OCI-LY1 (cell line): ENCODE measurements around the gene FOXD3.

Experiments
- H2AFZ ChIP-seq: fragments of 200-600 bp; sonication (generic), shearing (Covaris generic); 2 replicates; pipeline ENCODE4 v1.6.0; 2014; ENCODE audit warnings: antibody characterized with exemption, mild to moderate bottlenecking, low read length
- H3F3A ChIP-seq: fragments of 200-600 bp; sonication (generic), shearing (Covaris generic); 2 replicates; pipeline ENCODE4 v1.6.0; 2014; ENCODE audit warnings: mild to moderate bottlenecking, antibody characterized with exemption, low read length, moderate library complexity; ENCODE audit not compliant: insufficient read depth
- H3K27ac ChIP-seq: fragments of 200-600 bp; sonication (generic); 2 replicates; pipeline ENCODE4 v1.5.1; 2014; ENCODE audit warnings: low read length, mixed run types, mild to moderate bottlenecking, low read depth; ENCODE audit not compliant: poor library complexity, severe bottlenecking
- H3K27me3 ChIP-seq: fragments of 200-600 bp; sonication (generic); 2 replicates; pipeline ENCODE4 v1.6.0; 2014; ENCODE audit warnings: antibody characterized with exemption, mild to moderate bottlenecking, low read length, moderate library complexity; ENCODE audit not compliant: insufficient read depth
- H3K36me3 ChIP-seq: fragments of 200-600 bp; sonication (generic); 2 replicates; pipeline ENCODE4 v1.6.1; 2014; ENCODE audit warnings: mild to moderate bottlenecking, antibody characterized with exemption, low read length, moderate library complexity, mixed read lengths; ENCODE audit not compliant: insufficient read depth
- H3K4me1 ChIP-seq: fragments of 200-600 bp; sonication (generic); 2 replicates; pipeline ENCODE4 v1.5.1; 2014; ENCODE audit warnings: mild to moderate bottlenecking, low read length, moderate library complexity; ENCODE audit not compliant: insufficient read depth, severe bottlenecking
- H3K4me2 ChIP-seq: fragments of 200-600 bp; sonication (generic), shearing (Covaris generic); 2 replicates; pipeline ENCODE4 v1.6.1; 2014; ENCODE audit warnings: low read length
- H3K4me3 ChIP-seq: fragments of 200-600 bp; sonication (generic); 2 replicates; pipeline ENCODE4 v1.5.1; 2014; ENCODE audit warnings: low read length, low read depth, mild to moderate bottlenecking, mixed read lengths; ENCODE audit not compliant: poor library complexity, severe bottlenecking
- H3K79me2 ChIP-seq: fragments of 200-600 bp; shearing (Covaris generic); 2 replicates; pipeline ENCODE4 v1.6.1; 2016; ENCODE audit warnings: mixed run types, low read length, mixed read lengths; ENCODE audit not compliant: insufficient read depth
- H3K9ac ChIP-seq: fragments of 200-600 bp; sonication (generic), shearing (Covaris generic); 2 replicates; pipeline ENCODE4 v1.6.1; 2014; ENCODE audit warnings: mild to moderate bottlenecking, low read length, mixed read lengths
- H3K9me2 ChIP-seq: fragments of 200-600 bp; sonication (generic), shearing (Covaris generic); 2 replicates; pipeline ENCODE4 v1.6.1; 2014; ENCODE audit warnings: low read depth, mild to moderate bottlenecking, low read length, mixed read lengths
- H3K9me3 ChIP-seq: fragments of 200-600 bp; shearing (Covaris generic); 2 replicates; pipeline ENCODE4 v1.6.1; 2014; ENCODE audit warnings: low read length, mixed read lengths
- H4K20me1 ChIP-seq: fragments of 200-600 bp; sonication (generic), shearing (Covaris generic); 2 replicates; pipeline ENCODE4 v1.6.0; 2016; ENCODE audit warnings: mild to moderate bottlenecking, low read length; ENCODE audit not compliant: insufficient read depth
- EZH2 ChIP-seq: fragments of 200-600 bp; sonication (generic), shearing (Covaris generic); IDR thresholded peaks from 2 replicates; pipeline ENCODE4 v1.8.0; 2017; ENCODE audit warnings: borderline replicate concordance, mixed run types, mild to moderate bottlenecking, antibody characterized with exemption, low read length, moderate library complexity, mixed read lengths
- TF ChIP-seq, protein P1 (sequence below): fragments of 200-600 bp; sonication (generic), shearing (Covaris generic); IDR thresholded peaks from 2 replicates; pipeline ENCODE4 v1.5.1; 2017; ENCODE audit warnings: mild to moderate bottlenecking, antibody characterized with exemption, low read length, moderate library complexity, mixed read lengths

The FOXD3 gene

DNA sequence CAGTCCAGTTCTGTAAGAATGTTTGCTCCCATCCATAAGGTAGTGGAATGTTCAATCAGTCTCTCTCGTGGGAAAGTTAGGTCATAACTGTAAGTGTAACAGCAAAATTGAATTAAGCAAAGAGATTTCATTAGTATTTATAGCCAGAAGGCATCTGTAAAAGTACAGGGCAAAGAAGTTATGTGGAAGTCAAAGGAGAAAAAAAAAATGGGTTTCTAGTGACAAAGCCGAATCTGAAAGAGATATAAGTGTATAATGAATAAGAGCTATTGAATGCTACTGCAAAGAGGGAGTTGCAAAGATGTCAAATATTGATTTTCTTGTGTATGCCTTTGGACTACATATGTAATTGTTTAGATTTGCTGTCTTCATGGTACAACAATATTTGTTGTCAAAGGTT lies 47.4 kb upstream of the FOXD3 start:
- H3K27ac ChIP-seq: no peak overlapping the region

DNA sequence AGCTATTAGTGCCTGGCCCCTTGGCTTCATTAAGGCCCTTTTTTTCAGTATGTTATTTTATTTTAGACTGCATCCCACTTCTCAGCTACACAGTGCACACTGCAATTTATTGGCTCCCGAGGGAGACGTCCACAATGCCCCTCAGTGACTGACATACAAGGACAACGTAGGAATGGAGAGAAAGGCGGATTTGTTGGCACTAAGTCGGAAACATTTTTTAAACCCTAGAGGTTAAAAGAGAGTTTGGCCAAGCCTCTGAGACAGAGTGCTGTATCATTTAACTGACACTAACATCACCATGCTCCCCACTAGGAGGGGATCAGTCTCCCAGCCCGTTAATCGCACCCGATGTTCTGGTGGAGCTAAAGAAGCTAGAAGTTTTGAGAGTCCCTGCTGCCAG lies 45.7 kb upstream of the FOXD3 start:
- no peak overlapping the region for H3K9ac ChIP-seq
- no peaks in the 10 kb centered on the region for H3K9me3 ChIP-seq
- H3K27ac ChIP-seq: no peak overlapping the region
- H3F3A ChIP-seq: no peaks in the 10 kb centered on the region
- no peaks in the 10 kb centered on the region for H4K20me1 ChIP-seq
- H3K27me3 ChIP-seq: no peaks in the 10 kb centered on the region
- H2AFZ ChIP-seq: no peak overlapping the region
- H3K79me2 ChIP-seq: no peaks in the 10 kb centered on the region
- H3K4me1 ChIP-seq: no peaks in the 10 kb centered on the region
- no peak overlapping the region for H3K4me3 ChIP-seq
- H3K4me2 ChIP-seq: no peak overlapping the region
- no peaks in the 10 kb centered on the region for H3K9me2 ChIP-seq
- no peaks in the 10 kb centered on the region for H3K36me3 ChIP-seq
- no peak for TF ChIP-seq EZH2
- TF ChIP-seq, protein P1, sequence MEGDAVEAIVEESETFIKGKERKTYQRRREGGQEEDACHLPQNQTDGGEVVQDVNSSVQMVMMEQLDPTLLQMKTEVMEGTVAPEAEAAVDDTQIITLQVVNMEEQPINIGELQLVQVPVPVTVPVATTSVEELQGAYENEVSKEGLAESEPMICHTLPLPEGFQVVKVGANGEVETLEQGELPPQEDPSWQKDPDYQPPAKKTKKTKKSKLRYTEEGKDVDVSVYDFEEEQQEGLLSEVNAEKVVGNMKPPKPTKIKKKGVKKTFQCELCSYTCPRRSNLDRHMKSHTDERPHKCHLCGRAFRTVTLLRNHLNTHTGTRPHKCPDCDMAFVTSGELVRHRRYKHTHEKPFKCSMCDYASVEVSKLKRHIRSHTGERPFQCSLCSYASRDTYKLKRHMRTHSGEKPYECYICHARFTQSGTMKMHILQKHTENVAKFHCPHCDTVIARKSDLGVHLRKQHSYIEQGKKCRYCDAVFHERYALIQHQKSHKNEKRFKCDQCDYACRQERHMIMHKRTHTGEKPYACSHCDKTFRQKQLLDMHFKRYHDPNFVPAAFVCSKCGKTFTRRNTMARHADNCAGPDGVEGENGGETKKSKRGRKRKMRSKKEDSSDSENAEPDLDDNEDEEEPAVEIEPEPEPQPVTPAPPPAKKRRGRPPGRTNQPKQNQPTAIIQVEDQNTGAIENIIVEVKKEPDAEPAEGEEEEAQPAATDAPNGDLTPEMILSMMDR: no peak

More for the DNA sequence above, 47.4 kb upstream of the FOXD3 start:
- Histone ChIP-seq H3K79me2 (no peaks in the 10 kb centered on the region), H3K9ac (no peak overlapping the region), H3K9me3 (no peaks in the 10 kb centered on the region), H3K9me2 (no peaks in the 10 kb centered on the region), H4K20me1 (no peaks in the 10 kb centered on the region), H3K36me3 (no peaks in the 10 kb centered on the region), H3K4me2 (no peak overlapping the region), H3K4me3 (no peak overlapping the region), H2AFZ (no peak overlapping the region), H3F3A (no peaks in the 10 kb centered on the region), H3K27me3 (no peaks in the 10 kb centered on the region), H3K4me1 (no peaks in the 10 kb centered on the region)
- no peak for TF ChIP-seq EZH2
- TF ChIP-seq, protein P1: no peak

DNA sequence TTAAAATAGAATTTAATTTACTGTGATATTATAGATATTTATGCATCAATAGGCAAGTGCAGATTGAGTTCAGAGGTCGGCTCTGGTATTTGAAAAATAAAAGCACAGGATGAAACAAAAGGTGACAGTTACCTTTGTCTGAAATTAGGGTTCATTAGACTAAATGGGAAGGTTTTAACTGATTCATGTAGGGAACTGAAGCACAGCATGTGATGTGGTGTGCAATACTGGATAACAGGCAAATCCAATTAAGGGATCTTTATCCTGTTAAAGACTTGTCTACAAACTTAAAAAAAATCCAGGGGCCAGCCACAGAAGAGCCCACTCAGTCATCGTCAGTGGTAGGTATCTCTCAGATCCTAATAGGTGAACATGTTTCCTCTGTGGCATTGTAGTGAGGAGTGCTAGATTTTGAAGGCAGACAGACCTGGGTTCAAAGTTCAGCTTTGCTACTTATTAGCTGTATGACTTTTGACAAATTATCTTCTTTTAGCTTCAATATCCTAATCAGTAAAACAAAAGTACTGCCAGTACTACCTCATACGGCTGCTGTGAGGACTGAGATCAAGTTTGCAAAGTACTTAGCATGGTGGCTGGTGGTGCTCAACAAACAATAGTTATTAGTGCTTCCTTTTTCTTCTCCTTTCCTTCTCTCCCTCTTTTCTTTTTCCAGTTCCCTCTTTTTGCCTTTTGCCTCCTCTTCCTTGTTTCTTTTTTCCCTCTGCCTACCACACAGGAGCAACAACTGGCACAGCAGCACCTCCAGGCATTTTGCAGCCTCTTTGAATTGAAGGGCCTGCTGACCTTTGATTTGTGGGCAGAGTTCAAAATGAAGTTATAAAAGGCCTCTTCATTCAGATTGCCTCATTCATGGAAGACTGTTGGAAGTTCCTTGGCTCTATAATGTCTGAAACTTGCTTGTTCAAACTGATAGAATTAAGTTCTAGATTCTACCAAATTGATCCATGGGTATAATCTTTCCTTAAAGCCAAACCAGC lies 44.9 kb upstream of the FOXD3 start:
- Histone ChIP-seq H2AFZ (no peak overlapping the region), H3K9ac (no peak overlapping the region), H3K79me2 (no peaks in the 10 kb centered on the region), H3K9me2 (no peaks in the 10 kb centered on the region), H3K4me1 (no peaks in the 10 kb centered on the region), H3F3A (no peaks in the 10 kb centered on the region), H3K27me3 (no peaks in the 10 kb centered on the region), H3K9me3 (no peaks in the 10 kb centered on the region), H3K4me2 (no peak overlapping the region), H3K4me3 (no peak overlapping the region), H3K36me3 (no peaks in the 10 kb centered on the region), H3K27ac (no peak overlapping the region), H4K20me1 (no peaks in the 10 kb centered on the region)
- TF ChIP-seq EZH2: no peak
- TF ChIP-seq, protein P1: no peak
